ENCODE data around the gene LAPTM5.

LAPTM5 gene

GRCh38 chr1:30695439-30695841 lies 62.1 kb downstream of the LAPTM5 start:
- H3K4me3 ChIP-seq (ENCODE audit: low read depth, low read length) = no peak overlapping the region
- TF ChIP-seq EGR2 (tag by site-specific recombination; IDR thresholded peaks at IDR 0.05; ENCODE audit: low read depth) = 0 out of 2 replicates have a peak, but pooled peaks have one; percentile 7
- TF ChIP-seq ZNF514 (tag by site-specific recombination; IDR thresholded peaks at IDR 0.05) = no peak
- TF ChIP-seq ZNF324 (tag by site-specific recombination; IDR thresholded peaks at IDR 0.05) = no peak
- H3K9me3 ChIP-seq (ENCODE audit: control insufficient read depth, insufficient read depth, low read depth, low read length) = no peaks in the 10 kb centered on the region
- ChIA-PET POLR2A (no interaction called here), CTCF (interaction anchor here (0.8 to 1.3 kb wide), 2 partner anchors 13 to 20 kb away, joined by 3 to 6 read pairs; no protein-coding TSS in a partner anchor)
- H3K27ac ChIP-seq (ENCODE audit: extremely low read depth, low read depth, low read length) = no peak overlapping the region
- no peaks in the 10 kb centered on the region; the same call in 1 of the 2 replicates for H3K4me1 ChIP-seq (ENCODE audit: control insufficient read depth, insufficient read depth, low read length)
- no peaks in the 10 kb centered on the region for H3K36me3 ChIP-seq (ENCODE audit: control insufficient read depth in 2 of 2, insufficient read depth in 1 of 2, low read length in 2 of 2)

- TF ChIP-seq ZNF549 (tag by site-specific recombination; IDR thresholded peaks at IDR 0.05) (no peak), ZNF292 (tag by site-specific recombination; IDR thresholded peaks at IDR 0.05; ENCODE audit: borderline replicate concordance, low read depth) (no peak)
- Histone ChIP-seq H3K9me3 (ENCODE audit: control insufficient read depth, insufficient read depth, low read depth, low read length) (no peaks in the 10 kb centered on the region), H3K4me3 (ENCODE audit: low read depth, low read length) (no peak overlapping the region), H3K27ac (ENCODE audit: extremely low read depth, low read depth, low read length) (no peak overlapping the region), H3K36me3 (ENCODE audit: control insufficient read depth in 2 of 2, insufficient read depth in 1 of 2, low read length in 2 of 2) (no peaks in the 10 kb centered on the region), H3K4me1 (ENCODE audit: control insufficient read depth, insufficient read depth, low read length) (no peaks in the 10 kb centered on the region; the same call in 1 of the 2 replicates)
- ChIA-PET POLR2A (no interaction called here), CTCF (interaction anchor here (1.2 kb wide), 1 partner anchor 14 kb away, joined by 4 read pairs; no protein-coding TSS in a partner anchor)
Observed at GRCh38 chr1:30694280-30695175, 63.0 kb downstream of the LAPTM5 start.

DNA sequence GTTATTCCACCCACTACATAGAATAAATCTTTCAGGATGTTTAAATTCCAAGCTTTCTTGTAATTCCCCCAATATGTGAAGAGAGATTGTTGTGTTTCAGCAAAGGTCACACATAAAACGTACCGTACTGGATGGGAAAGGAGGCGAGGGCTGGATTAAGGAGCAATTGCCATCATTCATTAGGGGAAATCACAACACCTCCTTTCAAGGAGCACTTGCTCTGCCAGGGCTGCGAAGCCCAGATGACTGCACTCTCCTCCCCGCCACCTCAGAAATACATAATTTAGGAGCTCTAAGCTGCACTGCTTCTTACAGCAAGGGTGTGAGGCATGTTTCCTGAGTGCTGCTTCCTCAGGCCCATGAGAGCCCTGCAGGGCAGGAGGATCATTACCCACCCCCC lies 63.8 kb downstream of the LAPTM5 start:
- CTCF ChIA-PET = interaction anchor here (1.2 kb wide), 1 partner anchor 15 kb away, joined by 4 read pairs; no protein-coding TSS in a partner anchor
- Histone ChIP-seq H3K9me3 (ENCODE audit: control insufficient read depth, insufficient read depth, low read depth, low read length) (no peaks in the 10 kb centered on the region), H3K4me1 (ENCODE audit: control insufficient read depth, insufficient read depth, low read length) (no peaks in the 10 kb centered on the region; the same call in 1 of the 2 replicates), H3K4me3 (ENCODE audit: low read depth, low read length) (no peak overlapping the region), H3K27ac (ENCODE audit: extremely low read depth, low read depth, low read length) (no peak overlapping the region), H3K36me3 (ENCODE audit: control insufficient read depth in 2 of 2, insufficient read depth in 1 of 2, low read length in 2 of 2) (no peaks in the 10 kb centered on the region)
- POLR2A ChIA-PET = no interaction called here
- TF ChIP-seq HOXC10 (CRISPR knock-in tag; IDR thresholded peaks at IDR 0.05) (no peak), RBAK (tag by site-specific recombination; IDR thresholded peaks at IDR 0.05) (no peak), SCRT1 (tag by site-specific recombination; IDR thresholded peaks at IDR 0.05; ENCODE audit: borderline replicate concordance) (no peak), ZNF239 (tag by site-specific recombination; IDR thresholded peaks at IDR 0.05) (no peak), ZNF544 (tag by site-specific recombination; IDR thresholded peaks at IDR 0.05) (no peak), ZNF366 (tag by site-specific recombination; conservative IDR thresholded peaks at IDR 0.05) (no peak), OSR2 (tag by site-specific recombination; IDR thresholded peaks at IDR 0.05) (no peak), GLI2 (tag by site-specific recombination; IDR thresholded peaks at IDR 0.05; ENCODE audit: borderline replicate concordance, low read depth) (no peak), ZNF707 (tag by site-specific recombination; IDR thresholded peaks at IDR 0.05) (no peak), ZNF658 (tag by site-specific recombination; IDR thresholded peaks at IDR 0.05) (no peak), ZNF146 (tag by site-specific recombination; IDR thresholded peaks at IDR 0.05) (no peak)
- TF ChIP-seq, protein P1, sequence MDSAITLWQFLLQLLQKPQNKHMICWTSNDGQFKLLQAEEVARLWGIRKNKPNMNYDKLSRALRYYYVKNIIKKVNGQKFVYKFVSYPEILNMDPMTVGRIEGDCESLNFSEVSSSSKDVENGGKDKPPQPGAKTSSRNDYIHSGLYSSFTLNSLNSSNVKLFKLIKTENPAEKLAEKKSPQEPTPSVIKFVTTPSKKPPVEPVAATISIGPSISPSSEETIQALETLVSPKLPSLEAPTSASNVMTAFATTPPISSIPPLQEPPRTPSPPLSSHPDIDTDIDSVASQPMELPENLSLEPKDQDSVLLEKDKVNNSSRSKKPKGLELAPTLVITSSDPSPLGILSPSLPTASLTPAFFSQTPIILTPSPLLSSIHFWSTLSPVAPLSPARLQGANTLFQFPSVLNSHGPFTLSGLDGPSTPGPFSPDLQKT (IDR thresholded peaks at IDR 0.05; ENCODE audit: borderline replicate concordance, low read depth, low read length) = no peak
- TF ChIP-seq, protein P2, sequence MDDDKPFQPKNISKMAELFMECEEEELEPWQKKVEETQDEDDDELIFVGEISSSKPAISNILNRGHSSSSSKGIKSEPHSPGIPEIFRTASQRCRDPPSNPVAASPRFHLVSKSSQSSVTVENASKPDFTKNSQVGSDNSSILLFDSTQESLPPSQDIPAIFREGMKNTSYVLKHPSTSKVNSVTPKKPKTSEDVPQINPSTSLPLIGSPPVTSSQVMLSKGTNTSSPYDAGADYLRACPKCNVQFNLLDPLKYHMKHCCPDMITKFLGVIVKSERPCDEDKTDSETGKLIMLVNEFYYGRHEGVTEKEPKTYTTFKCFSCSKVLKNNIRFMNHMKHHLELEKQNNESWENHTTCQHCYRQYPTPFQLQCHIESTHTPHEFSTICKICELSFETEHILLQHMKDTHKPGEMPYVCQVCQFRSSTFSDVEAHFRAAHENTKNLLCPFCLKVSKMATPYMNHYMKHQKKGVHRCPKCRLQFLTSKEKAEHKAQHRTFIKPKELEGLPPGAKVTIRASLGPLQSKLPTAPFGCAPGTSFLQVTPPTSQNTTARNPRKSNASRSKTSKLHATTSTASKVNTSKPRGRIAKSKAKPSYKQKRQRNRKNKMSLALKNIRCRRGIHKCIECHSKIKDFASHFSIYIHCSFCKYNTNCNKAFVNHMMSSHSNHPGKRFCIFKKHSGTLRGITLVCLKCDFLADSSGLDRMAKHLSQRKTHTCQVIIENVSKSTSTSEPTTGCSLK (tag by site-specific recombination; IDR thresholded peaks at IDR 0.05) = no peak
- TF ChIP-seq, protein P3, sequence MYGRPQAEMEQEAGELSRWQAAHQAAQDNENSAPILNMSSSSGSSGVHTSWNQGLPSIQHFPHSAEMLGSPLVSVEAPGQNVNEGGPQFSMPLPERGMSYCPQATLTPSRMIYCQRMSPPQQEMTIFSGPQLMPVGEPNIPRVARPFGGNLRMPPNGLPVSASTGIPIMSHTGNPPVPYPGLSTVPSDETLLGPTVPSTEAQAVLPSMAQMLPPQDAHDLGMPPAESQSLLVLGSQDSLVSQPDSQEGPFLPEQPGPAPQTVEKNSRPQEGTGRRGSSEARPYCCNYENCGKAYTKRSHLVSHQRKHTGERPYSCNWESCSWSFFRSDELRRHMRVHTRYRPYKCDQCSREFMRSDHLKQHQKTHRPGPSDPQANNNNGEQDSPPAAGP (tag by site-specific recombination; IDR thresholded peaks at IDR 0.05) = no peak
- TF ChIP-seq, protein P4, sequence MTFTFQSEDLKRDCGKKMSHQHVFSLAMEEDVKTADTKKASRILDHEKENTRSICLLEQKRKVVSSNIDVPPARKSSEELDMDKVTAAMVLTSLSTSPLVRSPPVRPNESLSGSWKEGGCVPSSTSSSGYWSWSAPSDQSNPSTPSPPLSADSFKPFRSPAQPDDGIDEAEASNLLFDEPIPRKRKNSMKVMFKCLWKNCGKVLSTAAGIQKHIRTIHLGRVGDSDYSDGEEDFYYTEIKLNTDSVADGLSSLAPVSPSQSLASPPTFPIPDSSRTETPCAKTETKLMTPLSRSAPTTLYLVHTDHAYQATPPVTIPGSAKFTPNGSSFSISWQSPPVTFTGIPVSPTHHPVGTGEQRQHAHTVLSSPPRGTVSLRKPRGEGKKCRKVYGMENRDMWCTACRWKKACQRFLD (tag by site-specific recombination; IDR thresholded peaks at IDR 0.05) = no peak

Data from HEK293 (cell line).